BE2C (cell line): ENCODE measurements around the gene MAGI1.
"Not testable (repeated sequence)": the region's sequence is repeated elsewhere in the genome, so short reads cannot be mapped to it uniquely, and the experiment has no call there.

Source experiments
- DNase-seq: peaks from one replicate; pipeline ENCODE4 v3.0.0-alpha.2; 2020
- H3K27me3 ChIP-seq: fragments of 250-450 bp; sonication (Bioruptor Pico); 2 replicates; pipeline ENCODE4 v1.5.1; 2020; ENCODE audit warnings: mild to moderate bottlenecking
- H3K36me3 ChIP-seq: fragments of 250-450 bp; sonication (Bioruptor Pico); 2 replicates; pipeline ENCODE4 v1.5.1; 2020; ENCODE audit warnings: mild to moderate bottlenecking
- H3K4me1 ChIP-seq: fragments of 250-450 bp; sonication (Bioruptor Pico); 2 replicates; pipeline ENCODE4 v1.5.1; 2020
- H3K4me3 ChIP-seq: 2 replicates; pipeline ENCODE4 v1.5.1; 2011; ENCODE audit warnings: low read depth, low read length
- H3K9me3 ChIP-seq: fragments of 250-450 bp; sonication (Bioruptor Pico); 2 replicates; pipeline ENCODE4 v1.5.1; 2020
- TF ChIP-seq, protein P1 (sequence below): IDR thresholded peaks from 2 replicates; pipeline ENCODE4 v1.5.1; 2012; ENCODE audit warnings: mild to moderate bottlenecking, low read depth, low read length

MAGI1 gene

DNA sequence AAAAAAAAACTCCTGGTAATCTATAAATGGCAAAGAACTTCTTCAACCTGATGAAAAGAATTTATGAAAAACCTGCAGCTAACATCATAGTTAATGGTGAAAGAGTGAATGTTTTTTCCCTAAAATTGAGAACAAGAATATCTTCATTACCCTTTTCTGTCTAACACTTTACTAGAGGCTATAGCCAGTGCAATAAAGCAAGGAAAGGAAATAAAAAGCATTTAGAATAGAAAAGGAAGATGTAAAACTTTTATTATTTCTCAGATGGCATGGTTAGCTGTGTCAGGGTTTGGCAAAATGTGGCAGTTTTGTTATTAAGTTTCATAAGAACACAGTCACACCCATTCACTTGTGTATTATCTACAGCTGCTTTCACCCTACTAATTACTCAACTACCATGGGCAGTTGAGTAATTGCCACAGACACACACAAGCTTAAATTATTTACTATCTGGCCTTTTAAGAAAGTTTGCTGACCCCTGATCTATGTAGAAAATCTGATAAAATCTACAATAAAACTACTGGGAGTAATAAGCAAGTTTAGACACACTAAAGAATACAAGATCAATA lies 465.1 kb downstream of the MAGI1 start:
- H3K27me3 ChIP-seq: no peaks in the 10 kb centered on the region
- H3K4me1 ChIP-seq: no peaks in the 10 kb centered on the region; the same call in 1 of the 2 replicates
- no peak overlapping the region for H3K4me3 ChIP-seq
- no peak for DNase-seq
- no peaks in the 10 kb centered on the region for H3K9me3 ChIP-seq
- no peaks in the 10 kb centered on the region for H3K36me3 ChIP-seq
- TF ChIP-seq, protein P1, sequence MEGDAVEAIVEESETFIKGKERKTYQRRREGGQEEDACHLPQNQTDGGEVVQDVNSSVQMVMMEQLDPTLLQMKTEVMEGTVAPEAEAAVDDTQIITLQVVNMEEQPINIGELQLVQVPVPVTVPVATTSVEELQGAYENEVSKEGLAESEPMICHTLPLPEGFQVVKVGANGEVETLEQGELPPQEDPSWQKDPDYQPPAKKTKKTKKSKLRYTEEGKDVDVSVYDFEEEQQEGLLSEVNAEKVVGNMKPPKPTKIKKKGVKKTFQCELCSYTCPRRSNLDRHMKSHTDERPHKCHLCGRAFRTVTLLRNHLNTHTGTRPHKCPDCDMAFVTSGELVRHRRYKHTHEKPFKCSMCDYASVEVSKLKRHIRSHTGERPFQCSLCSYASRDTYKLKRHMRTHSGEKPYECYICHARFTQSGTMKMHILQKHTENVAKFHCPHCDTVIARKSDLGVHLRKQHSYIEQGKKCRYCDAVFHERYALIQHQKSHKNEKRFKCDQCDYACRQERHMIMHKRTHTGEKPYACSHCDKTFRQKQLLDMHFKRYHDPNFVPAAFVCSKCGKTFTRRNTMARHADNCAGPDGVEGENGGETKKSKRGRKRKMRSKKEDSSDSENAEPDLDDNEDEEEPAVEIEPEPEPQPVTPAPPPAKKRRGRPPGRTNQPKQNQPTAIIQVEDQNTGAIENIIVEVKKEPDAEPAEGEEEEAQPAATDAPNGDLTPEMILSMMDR: no peak

DNA sequence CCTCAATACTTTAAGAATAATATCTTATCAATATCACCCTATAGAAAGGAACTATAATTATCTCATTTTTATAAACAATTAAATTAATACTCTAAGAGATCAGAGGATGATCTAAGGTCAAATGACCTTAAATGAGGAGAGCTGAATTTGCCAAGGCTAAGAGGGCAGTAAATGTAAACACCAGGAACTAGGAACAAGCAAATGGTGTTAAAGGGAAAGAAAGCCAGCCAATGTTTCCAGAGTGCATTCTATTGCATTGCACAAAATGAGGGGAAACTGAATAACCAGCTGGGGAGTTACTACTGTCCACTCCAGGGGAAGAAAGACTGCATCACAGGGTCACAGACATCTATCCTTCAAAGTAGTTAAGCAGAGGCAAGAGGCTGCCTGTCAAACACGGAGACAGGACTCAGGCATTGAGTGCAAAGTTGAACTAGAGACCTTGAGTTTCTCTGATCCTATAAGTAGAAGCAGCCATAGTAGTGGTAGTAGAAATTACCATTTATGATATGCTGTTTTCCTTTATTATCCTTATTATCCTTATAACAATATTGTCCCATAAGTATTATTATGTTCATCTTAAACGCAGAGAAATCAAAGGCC lies 466.4 kb downstream of the MAGI1 start:
- DNase-seq: no peak
- Histone ChIP-seq H3K4me3 (no peak overlapping the region), H3K36me3 (no peaks in the 10 kb centered on the region), H3K9me3 (no peaks in the 10 kb centered on the region), H3K27me3 (no peaks in the 10 kb centered on the region), H3K4me1 (no peaks in the 10 kb centered on the region; the same call in 1 of the 2 replicates)
- TF ChIP-seq, protein P1: no peak

DNA sequence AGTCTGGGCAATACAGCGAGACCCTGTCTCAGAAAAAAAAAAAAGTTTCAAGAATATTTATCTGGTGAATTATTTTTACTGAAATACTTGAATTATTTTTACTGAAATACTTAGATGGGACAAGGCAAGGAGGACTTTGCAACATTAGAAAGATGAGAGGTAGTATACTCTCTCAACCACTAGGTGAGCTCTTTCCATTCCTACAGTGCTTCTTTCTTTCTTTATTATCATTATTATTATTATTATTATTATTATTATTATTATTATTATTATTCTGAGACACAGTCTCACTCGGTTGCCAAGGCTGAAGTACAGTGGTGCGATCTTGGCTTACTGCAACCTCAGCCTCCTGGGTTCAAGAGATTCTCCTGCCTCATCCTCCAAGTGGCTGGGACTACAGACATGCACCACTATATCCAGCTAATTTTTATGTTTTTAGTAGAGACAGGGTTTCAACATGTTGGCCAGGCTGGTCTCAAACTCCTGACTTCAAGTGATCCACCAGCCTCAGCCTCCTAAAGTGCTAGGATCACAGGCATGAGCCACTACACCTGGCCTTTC lies 468.8 kb downstream of the MAGI1 start:
- Histone ChIP-seq H3K36me3 (no peaks in the 10 kb centered on the region), H3K27me3 (no peaks in the 10 kb centered on the region)
- DNase-seq: no peak

DNA sequence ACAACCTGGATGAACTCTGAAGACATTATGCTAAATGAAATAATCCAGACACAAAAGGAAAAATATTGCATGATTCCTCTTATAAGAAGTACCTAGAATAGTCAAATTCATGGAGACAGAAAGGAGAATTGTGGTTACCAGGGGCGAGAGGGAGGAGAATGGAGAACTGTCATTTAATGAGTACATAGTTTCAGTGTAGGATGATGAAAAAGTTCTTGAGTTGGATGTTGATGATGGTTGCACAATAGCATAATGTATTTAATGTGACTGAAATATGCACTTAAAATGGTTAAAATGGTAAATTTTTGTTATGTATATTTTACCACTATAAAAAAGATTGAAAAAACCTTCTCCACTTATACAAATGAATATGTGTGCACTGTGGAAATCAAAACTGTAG lies 469.6 kb downstream of the MAGI1 start:
- H3K36me3 ChIP-seq: no peaks in the 10 kb centered on the region
- no peak overlapping the region for H3K4me3 ChIP-seq
- TF ChIP-seq, protein P1: no peak
- DNase-seq: no peak
- H3K27me3 ChIP-seq: no peaks in the 10 kb centered on the region
- no peaks in the 10 kb centered on the region for H3K9me3 ChIP-seq
- peaks cover 13% of the 10 kb centered on the region for H3K4me1 ChIP-seq

More for the DNA sequence above, 468.8 kb downstream of the MAGI1 start:
- no peak overlapping the region for H3K4me3 ChIP-seq
- H3K4me1 ChIP-seq: peaks cover 5% of the 10 kb centered on the region
- no peaks in the 10 kb centered on the region for H3K9me3 ChIP-seq
- TF ChIP-seq, protein P1: peak; percentile 29; the same call in 1 of the 2 replicates

DNA sequence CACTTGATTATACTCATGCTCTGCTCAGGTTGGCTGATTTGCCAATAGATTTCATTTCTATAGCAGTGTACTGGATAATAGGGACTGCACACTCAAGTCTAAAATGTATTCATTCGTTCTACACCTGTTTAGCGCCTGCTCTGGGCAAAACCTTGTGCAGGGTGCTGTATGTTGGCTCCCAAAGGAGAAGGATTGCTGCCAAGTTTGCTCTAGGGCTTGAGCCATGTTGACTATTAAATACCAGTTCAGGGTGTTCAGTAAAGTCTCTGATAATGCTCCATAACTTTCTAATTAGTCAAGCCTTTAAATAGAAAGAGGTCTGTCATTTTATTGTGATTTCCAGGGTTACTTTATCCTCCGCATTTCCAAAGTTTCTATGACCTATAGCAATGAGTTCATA lies 470.2 kb downstream of the MAGI1 start:
- TF ChIP-seq, protein P1: no peak
- Histone ChIP-seq H3K36me3 (no peaks in the 10 kb centered on the region), H3K4me1 (peaks cover 17% of the 10 kb centered on the region), H3K27me3 (no peaks in the 10 kb centered on the region), H3K9me3 (no peaks in the 10 kb centered on the region), H3K4me3 (no peak overlapping the region)
- DNase-seq: no peak

DNA sequence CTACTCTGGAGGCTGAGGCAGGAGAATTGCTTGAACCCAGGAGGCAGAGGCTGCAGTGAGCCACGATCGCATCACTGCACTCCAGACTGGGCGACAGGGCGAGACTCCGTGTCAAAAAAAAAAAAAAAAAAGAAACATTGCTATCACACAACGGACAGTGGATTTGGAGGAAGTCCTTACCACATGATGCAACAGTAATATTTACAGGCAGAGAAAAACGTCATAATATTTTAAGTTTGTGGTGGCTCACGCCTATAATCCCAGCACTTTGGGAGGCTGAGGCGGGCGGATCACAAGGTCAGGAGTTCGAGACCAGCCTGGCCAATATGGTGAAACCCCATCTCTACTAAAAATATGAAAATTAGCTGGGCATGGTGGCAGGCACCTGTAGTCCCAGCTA lies 473.0 kb downstream of the MAGI1 start:
- H3K27me3 ChIP-seq, H3K9me3 ChIP-seq, H3K36me3 ChIP-seq, H3K4me3 ChIP-seq, DNase-seq: not testable (repeated sequence)
- peaks cover 31% of the 10 kb centered on the region for H3K4me1 ChIP-seq
